Right lobe of liver (tissue), 6 donors: ENCODE results near the gene KRTAP5-4. TPM values are rescaled to one million over a fixed set of nuclear protein-coding genes. Genes with fewer than 3 reads are reported as not detected.
"Not testable (repeated sequence)": the region's sequence is repeated elsewhere in the genome, so short reads cannot be mapped to it uniquely, and the experiment has no call there.

ENCODE experiments used
- ATAC-seq, 4 donors: fragments of 200-7000 bp; cut with Tn5 transposase; one replicate each; pipeline ENCODE4 v1.9.1; 2020; ENCODE audit warnings: mild to moderate bottlenecking in 4 of 4, moderate library complexity in 4 of 4
- DNase-seq, 3 donors: peaks; one replicate each; pipeline ENCODE4 v3.0.0-alpha.2; 2020
- H3K27ac ChIP-seq, 3 donors: fragments of 200-600 bp; one replicate each; pipeline ENCODE4 v1.8.0; 2022
- H3K27me3 ChIP-seq, 2 donors: fragments of 200-600 bp; one replicate each; pipeline ENCODE4 v1.8.0; 2022
- H3K36me3 ChIP-seq, 4 donors: fragments of 200-600 bp; sonication (generic) in 1 of 4; one replicate each; pipeline versions ENCODE4 v1.5.1 to v1.8.0; 2017 to 2022; ENCODE audit warnings: control low read depth in 1 of 4
- H3K4me1 ChIP-seq, 4 donors: fragments of 200-600 bp; sonication (generic) in 1 of 4; one replicate each; pipeline versions ENCODE4 v1.5.1 to v1.8.0; 2017 to 2022; ENCODE audit warnings: control low read depth in 1 of 4
- H3K4me3 ChIP-seq, 3 donors: fragments of 200-600 bp; one replicate each; pipeline ENCODE4 v1.8.0; 2022
- H3K9me3 ChIP-seq, 4 donors: fragments of 200-600 bp; sonication (generic) in 1 of 4; one replicate each; pipeline versions ENCODE4 v1.5.1 to v1.8.0; 2017 to 2022; ENCODE audit warnings: control low read depth in 1 of 4
- CTCF ChIP-seq, 4 donors: fragments of 200-600 bp in 3 of 4; fragments of 450-650 bp in 1 of 4; IDR thresholded peaks; one replicate each; pipeline versions ENCODE4 v1.5.1 to v1.8.0; 2016 to 2022; ENCODE audit warnings: antibody characterized with exemption in 4 of 4, mild to moderate bottlenecking in 2 of 4
- POLR2A ChIP-seq: fragments of 450-650 bp; IDR thresholded peaks from one replicate; pipeline ENCODE4 v1.6.1; 2017; ENCODE audit warnings: antibody characterized with exemption, mild to moderate bottlenecking
- whole genome bisulfite sequencing: methylation state at CpG from one replicate; pipeline ENCODE4 v1.1.6; 2018; ENCODE audit warnings: low coverage, low lambda C conversion rate; ENCODE audit not compliant: insufficient coverage; ENCODE audit errors: missing lambda C conversion rate; 5-methylcytosine and 5-hydroxymethylcytosine counted together
- intact Hi-C, 2 donors: fragments of 100-400 bp; cut with DNase I; formaldehyde crosslinking; loops; one replicate each; pipeline versions ENCODE4 v1.11.2 to v1.14.1; 2022
- total RNA-seq, 6 experiments: library from RNA; depleted of rRNA in 2 of 6; stranded (reverse); fragments of >200 nt in 2 of 6; fragmentation: NEBNext Ultra II Directional in 3 of 6; extraction: Animal tissue kit (Norgen Biotek cat#: 25700) in 3 of 6; gene quantifications; one replicate each; pipeline versions ENCODE4 v1.1.0 to v1.2.4, GENCODE V29; 2016 to 2023
- donor health status: DM: no; HTN: yes; CAD: no.
- donor health status: DM: no; HTN: no; CAD: no.
- donor health status: DM: no; HTN: no; CAD: no.
- donor health status: DM: no; HTN: yes; CAD: no.
- donor health status: DM: no; HTN: yes; CAD: no.

The KRTAP5-4 gene
- total RNA-seq, 6 experiments from 2014 or later = not detected

- no peak overlapping the region for H3K27ac ChIP-seq
- H3K9me3 ChIP-seq = no peaks in the 10 kb centered on the region
- WGBS = no CpG with 5 or more reads among the region's 7 CpGs
- ATAC-seq (peak in 1 of 4 donors; percentile 26), DNase-seq (no peak)
- no peaks in the 10 kb centered on the region for H3K36me3 ChIP-seq
- no peaks in the 10 kb centered on the region for H3K4me1 ChIP-seq
- intact Hi-C loops = no loop called here
- no peak overlapping the region for H3K4me3 ChIP-seq
- no peak for TF ChIP-seq POLR2A
- TF ChIP-seq CTCF (IDR thresholded peaks at IDR 0.05) = no peak
- no peaks in the 10 kb centered on the region for H3K27me3 ChIP-seq
These were observed 17.2 kb downstream of the KRTAP5-4 start for GRCh38 chr11:1604711-1605110.

- Histone ChIP-seq H3K36me3 (no peaks in the 10 kb centered on the region), H3K4me1 (no peaks in the 10 kb centered on the region), H3K4me3 (no peak overlapping the region), H3K27ac (no peak overlapping the region), H3K27me3 (no peaks in the 10 kb centered on the region), H3K9me3 (no peaks in the 10 kb centered on the region)
- DNase-seq (no peak), ATAC-seq (peak in 1 of 4 donors; percentile 35)
- 85% methylated on average over 2 of the region's 11 CpGs for WGBS
- intact Hi-C loops = no loop called here
- TF ChIP-seq CTCF (IDR thresholded peaks at IDR 0.05) (no peak), POLR2A (no peak)
These were observed 17.8 kb downstream of the KRTAP5-4 start for GRCh38 chr11:1604181-1604580.

DNA sequence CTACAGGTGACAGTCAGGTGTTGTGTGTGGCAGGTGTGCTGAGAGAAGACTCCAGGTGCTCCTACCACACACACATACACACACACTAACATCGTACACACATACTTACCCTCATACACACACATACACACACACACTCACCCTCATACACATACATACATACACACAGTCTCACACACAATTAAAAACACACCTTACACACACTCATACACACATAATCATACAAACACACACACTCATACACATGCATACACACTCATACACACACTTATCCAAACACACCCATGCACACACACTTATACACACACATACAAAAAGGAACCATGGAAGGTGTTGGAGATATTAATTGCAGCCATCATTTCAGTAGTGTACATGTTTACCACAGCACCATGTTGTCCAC, 18.3 kb downstream of the KRTAP5-4 start:
- Histone ChIP-seq H3K4me1 (no peaks in the 10 kb centered on the region), H3K9me3 (no peaks in the 10 kb centered on the region), H3K4me3 (no peak overlapping the region), H3K27me3 (no peaks in the 10 kb centered on the region), H3K27ac (no peak overlapping the region), H3K36me3 (no peaks in the 10 kb centered on the region)
- WGBS = 57% methylated on average over 1 of the region's 1 CpG
- DNase-seq = no peak
- intact Hi-C loops = no loop called here
- TF ChIP-seq CTCF (IDR thresholded peaks at IDR 0.05) = no peak
- TF ChIP-seq POLR2A = no peak
- ATAC-seq = no peak

- H3K4me3 ChIP-seq, H3K27ac ChIP-seq, DNase-seq, ATAC-seq, intact Hi-C loops, H3K27me3 ChIP-seq, H3K36me3 ChIP-seq, H3K4me1 ChIP-seq, H3K9me3 ChIP-seq: not testable (repeated sequence)
- WGBS = 54% methylated on average over 3 of the region's 3 CpGs
These were observed 20.3 kb downstream of the KRTAP5-4 start for GRCh38 chr11:1601663-1602062.

DNA sequence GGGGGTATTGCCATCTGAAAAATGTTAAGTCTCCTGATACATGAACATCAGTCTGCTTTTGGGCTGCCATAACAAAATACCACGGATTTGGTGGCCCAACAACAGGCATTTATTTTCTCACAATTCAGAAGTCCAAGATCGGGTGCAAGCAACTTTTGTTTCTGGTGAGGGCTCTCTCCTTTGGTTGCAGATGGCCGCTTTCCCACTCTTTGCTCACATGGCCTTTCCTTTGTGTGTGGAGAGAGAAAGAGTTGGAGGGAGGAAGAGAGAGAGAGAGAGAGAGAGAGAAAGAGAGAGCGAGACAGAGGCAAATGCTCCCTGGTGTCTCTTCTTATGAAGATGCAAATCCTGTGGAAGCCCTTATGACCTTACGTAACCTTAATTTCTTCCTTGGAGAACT, 21.3 kb downstream of the KRTAP5-4 start:
- H3K27me3 ChIP-seq = no peaks in the 10 kb centered on the region
- TF ChIP-seq POLR2A = no peak
- TF ChIP-seq CTCF (IDR thresholded peaks at IDR 0.05) = no peak

More for the DNA sequence above, 21.3 kb downstream of the KRTAP5-4 start:
- intact Hi-C loops = no loop called here
- Histone ChIP-seq H3K4me1 (no peaks in the 10 kb centered on the region), H3K36me3 (no peaks in the 10 kb centered on the region), H3K4me3 (no peak overlapping the region), H3K9me3 (no peaks in the 10 kb centered on the region), H3K27ac (no peak overlapping the region)
- WGBS = 65% methylated on average over 5 of the region's 5 CpGs
- DNase-seq = no peak
- no peak for ATAC-seq
